ENCODE measurements around the gene SCUBE2. TPM values are rescaled to one million over a fixed set of nuclear protein-coding genes. Genes with fewer than 3 reads are reported as not detected.
"Not testable (repeated sequence)": the region's sequence is repeated elsewhere in the genome, so short reads cannot be mapped to it uniquely, and the experiment has no call there.

The SCUBE2 gene
- total RNA-seq, 1 donor from 2014 or later, result 1.5 TPM

DNA sequence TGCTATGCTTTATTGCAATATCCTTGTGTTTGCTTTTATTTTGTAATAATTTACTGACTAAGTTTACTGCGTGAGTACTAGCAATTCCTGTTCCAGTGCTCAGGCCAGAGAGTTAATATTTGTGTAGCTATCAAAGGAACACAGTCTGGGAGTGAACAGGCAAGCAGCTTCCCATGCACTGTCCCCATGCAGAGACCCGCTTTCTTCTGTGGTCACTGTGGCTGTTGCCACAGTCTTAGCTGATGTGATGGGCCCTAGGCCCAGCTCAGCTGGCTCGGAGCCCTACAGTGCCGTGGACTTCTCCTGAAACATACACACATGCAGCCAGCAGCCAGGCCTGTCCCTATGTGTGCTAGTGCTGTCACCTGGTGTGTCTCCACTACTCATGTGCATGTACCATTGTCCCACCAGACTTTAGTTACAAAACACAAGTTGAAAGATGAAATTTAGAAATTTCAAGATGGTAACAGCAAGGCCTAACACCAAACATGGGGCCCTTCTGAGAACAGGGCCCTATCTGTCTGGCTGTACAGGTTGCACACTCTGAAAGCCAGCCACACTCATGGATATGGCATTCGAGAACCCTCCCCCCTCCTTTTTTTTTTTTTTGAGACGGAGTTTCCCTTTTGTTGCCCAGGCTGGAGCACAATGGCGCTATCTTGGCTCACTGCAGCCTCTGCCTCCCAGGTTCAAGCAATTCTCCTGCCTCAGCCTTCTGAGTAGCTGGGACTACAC lies 12.3 kb upstream of the SCUBE2 start:
- no peaks in the 10 kb centered on the region for H3K79me2 ChIP-seq (ENCODE audit: insufficient read depth, low read length)
- H3K4me3 ChIP-seq (ENCODE audit: insufficient read depth, low read depth, low read length), result no peak overlapping the region
- no peak overlapping the region for H3K27ac ChIP-seq (ENCODE audit: low read depth, low read length)
- no peak overlapping the region for H3K9ac ChIP-seq (ENCODE audit: low read length)
- no peaks in the 10 kb centered on the region for H3K4me1 ChIP-seq (ENCODE audit: insufficient read depth, low read length)
- H2AFZ ChIP-seq (ENCODE audit: low read depth, low read length), result no peak overlapping the region
- Mint-ChIP-seq H3K4me3 (ENCODE audit: unreplicated experiment) (no peak overlapping the region), H3K36me3 (ENCODE audit: low read depth, unreplicated experiment) (peaks cover 8% of the 10 kb centered on the region), H3K27me3 (ENCODE audit: low read depth, unreplicated experiment) (no peaks in the 10 kb centered on the region), H3K9me3 (ENCODE audit: unreplicated experiment) (peaks cover 2% of the 10 kb centered on the region), H3K27ac (ENCODE audit: unreplicated experiment) (no peak overlapping the region), H3K4me1 (ENCODE audit: low read depth, unreplicated experiment) (peaks cover 3% of the 10 kb centered on the region)
- H3K27me3 ChIP-seq (ENCODE audit: insufficient read depth, low read length), result no peaks in the 10 kb centered on the region
- no peak for TF ChIP-seq EZH2 (IDR thresholded peaks at IDR 0.05; ENCODE audit: insufficient read depth, low read length)
- TF ChIP-seq, protein P1, sequence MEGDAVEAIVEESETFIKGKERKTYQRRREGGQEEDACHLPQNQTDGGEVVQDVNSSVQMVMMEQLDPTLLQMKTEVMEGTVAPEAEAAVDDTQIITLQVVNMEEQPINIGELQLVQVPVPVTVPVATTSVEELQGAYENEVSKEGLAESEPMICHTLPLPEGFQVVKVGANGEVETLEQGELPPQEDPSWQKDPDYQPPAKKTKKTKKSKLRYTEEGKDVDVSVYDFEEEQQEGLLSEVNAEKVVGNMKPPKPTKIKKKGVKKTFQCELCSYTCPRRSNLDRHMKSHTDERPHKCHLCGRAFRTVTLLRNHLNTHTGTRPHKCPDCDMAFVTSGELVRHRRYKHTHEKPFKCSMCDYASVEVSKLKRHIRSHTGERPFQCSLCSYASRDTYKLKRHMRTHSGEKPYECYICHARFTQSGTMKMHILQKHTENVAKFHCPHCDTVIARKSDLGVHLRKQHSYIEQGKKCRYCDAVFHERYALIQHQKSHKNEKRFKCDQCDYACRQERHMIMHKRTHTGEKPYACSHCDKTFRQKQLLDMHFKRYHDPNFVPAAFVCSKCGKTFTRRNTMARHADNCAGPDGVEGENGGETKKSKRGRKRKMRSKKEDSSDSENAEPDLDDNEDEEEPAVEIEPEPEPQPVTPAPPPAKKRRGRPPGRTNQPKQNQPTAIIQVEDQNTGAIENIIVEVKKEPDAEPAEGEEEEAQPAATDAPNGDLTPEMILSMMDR (IDR thresholded peaks at IDR 0.05; ENCODE audit: insufficient read depth, low read depth, low read length), result no peak
- no peak for DNase-seq (ENCODE audit: low read depth)
- H3K9me3 ChIP-seq (ENCODE audit: insufficient read depth, low read depth, low read length), result no peaks in the 10 kb centered on the region
- no peaks in the 10 kb centered on the region for H4K20me1 ChIP-seq (ENCODE audit: insufficient read depth, low read length)
- H3K4me2 ChIP-seq (ENCODE audit: low read length), result no peak overlapping the region
- FAIRE-seq, result no peak
- no peaks in the 10 kb centered on the region for H3K36me3 ChIP-seq (ENCODE audit: insufficient read depth, low read length)

DNA sequence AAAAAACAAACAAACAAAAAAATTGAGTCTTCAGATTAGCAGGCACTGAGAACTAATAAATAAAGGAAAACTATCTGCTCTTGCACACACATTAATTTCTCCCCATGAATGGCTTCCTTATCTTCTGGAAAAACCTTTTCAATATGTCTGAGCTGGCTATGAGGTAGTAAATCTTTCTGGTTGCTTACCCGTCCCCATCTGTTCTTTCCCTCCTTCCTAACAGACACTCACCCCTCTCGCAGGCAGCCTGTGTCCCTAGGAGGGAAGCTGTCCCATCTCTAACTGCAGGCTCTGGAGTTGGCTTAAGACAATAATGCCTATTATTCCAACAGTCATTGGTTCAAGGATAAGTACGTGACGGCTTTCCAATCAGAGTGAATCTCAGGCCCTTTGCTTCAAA lies 8.2 kb upstream of the SCUBE2 start:
- peaks cover 3% of the 10 kb centered on the region for H3K4me1 Mint-ChIP-seq (ENCODE audit: low read depth, unreplicated experiment)
- no peaks in the 10 kb centered on the region for H3K4me1 ChIP-seq (ENCODE audit: insufficient read depth, low read length)
- H3K4me3 Mint-ChIP-seq (ENCODE audit: unreplicated experiment), result no peak overlapping the region
- H3K27me3 ChIP-seq (ENCODE audit: insufficient read depth, low read length), result no peaks in the 10 kb centered on the region
- H3K9me3 Mint-ChIP-seq (ENCODE audit: unreplicated experiment), result peaks cover 7% of the 10 kb centered on the region
- H3K79me2 ChIP-seq (ENCODE audit: insufficient read depth, low read length), result no peaks in the 10 kb centered on the region
- TF ChIP-seq, protein P1 (IDR thresholded peaks at IDR 0.05; ENCODE audit: insufficient read depth, low read depth, low read length), result no peak
- TF ChIP-seq EZH2 (IDR thresholded peaks at IDR 0.05; ENCODE audit: insufficient read depth, low read length), result no peak
- H3K27me3 Mint-ChIP-seq (ENCODE audit: low read depth, unreplicated experiment), result peaks cover 2% of the 10 kb centered on the region
- no peak overlapping the region for H2AFZ ChIP-seq (ENCODE audit: low read depth, low read length)
- DNase-seq (ENCODE audit: low read depth) (no peak), FAIRE-seq (no peak)
- no peaks in the 10 kb centered on the region for H4K20me1 ChIP-seq (ENCODE audit: insufficient read depth, low read length)
- H3K27ac ChIP-seq (ENCODE audit: low read depth, low read length), result no peak overlapping the region
- no peak overlapping the region for H3K27ac Mint-ChIP-seq (ENCODE audit: unreplicated experiment)
- no peak overlapping the region for H3K4me2 ChIP-seq (ENCODE audit: low read length)
- H3K36me3 ChIP-seq (ENCODE audit: insufficient read depth, low read length), result no peaks in the 10 kb centered on the region
- no peaks in the 10 kb centered on the region for H3K9me3 ChIP-seq (ENCODE audit: insufficient read depth, low read depth, low read length)
- H3K4me3 ChIP-seq (ENCODE audit: insufficient read depth, low read depth, low read length), result no peak overlapping the region
- H3K9ac ChIP-seq (ENCODE audit: low read length), result no peak overlapping the region
- H3K36me3 Mint-ChIP-seq (ENCODE audit: low read depth, unreplicated experiment), result peaks cover 22% of the 10 kb centered on the region

DNA sequence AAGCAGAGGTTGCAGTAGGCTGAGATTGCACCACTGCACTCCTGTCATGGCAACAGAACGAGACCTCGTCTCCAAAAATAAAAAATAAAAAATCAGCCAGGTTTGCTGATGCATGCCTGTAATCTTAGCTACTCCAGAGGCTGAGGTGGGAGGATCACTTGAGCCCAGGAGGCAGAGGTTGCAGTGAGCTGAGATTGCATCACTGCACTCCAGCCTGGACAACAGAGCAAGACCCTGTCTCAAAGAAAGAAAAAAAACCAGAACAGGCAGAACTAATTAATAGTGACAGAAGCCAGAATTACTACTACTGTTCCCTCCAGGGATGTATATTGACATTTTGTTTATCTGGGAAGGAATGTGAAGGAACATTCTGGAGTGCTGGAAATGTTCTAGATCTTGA lies 7.1 kb upstream of the SCUBE2 start:
- not testable (repeated sequence) for H3K9ac ChIP-seq (ENCODE audit: low read length); H3K4me3 Mint-ChIP-seq (ENCODE audit: unreplicated experiment); H3K36me3 ChIP-seq (ENCODE audit: insufficient read depth, low read length); H3K27me3 Mint-ChIP-seq (ENCODE audit: low read depth, unreplicated experiment); H3K27me3 ChIP-seq (ENCODE audit: insufficient read depth, low read length); H3K9me3 ChIP-seq (ENCODE audit: insufficient read depth, low read depth, low read length); H3K9me3 Mint-ChIP-seq (ENCODE audit: unreplicated experiment); H2AFZ ChIP-seq (ENCODE audit: low read depth, low read length); H3K4me3 ChIP-seq (ENCODE audit: insufficient read depth, low read depth, low read length); H3K4me1 ChIP-seq (ENCODE audit: insufficient read depth, low read length); H3K79me2 ChIP-seq (ENCODE audit: insufficient read depth, low read length); H3K27ac Mint-ChIP-seq (ENCODE audit: unreplicated experiment); DNase-seq (ENCODE audit: low read depth); H3K4me1 Mint-ChIP-seq (ENCODE audit: low read depth, unreplicated experiment); H4K20me1 ChIP-seq (ENCODE audit: insufficient read depth, low read length); FAIRE-seq; H3K4me2 ChIP-seq (ENCODE audit: low read length); H3K27ac ChIP-seq (ENCODE audit: low read depth, low read length)
- peaks cover 27% of the 10 kb centered on the region for H3K36me3 Mint-ChIP-seq (ENCODE audit: low read depth, unreplicated experiment)

DNA sequence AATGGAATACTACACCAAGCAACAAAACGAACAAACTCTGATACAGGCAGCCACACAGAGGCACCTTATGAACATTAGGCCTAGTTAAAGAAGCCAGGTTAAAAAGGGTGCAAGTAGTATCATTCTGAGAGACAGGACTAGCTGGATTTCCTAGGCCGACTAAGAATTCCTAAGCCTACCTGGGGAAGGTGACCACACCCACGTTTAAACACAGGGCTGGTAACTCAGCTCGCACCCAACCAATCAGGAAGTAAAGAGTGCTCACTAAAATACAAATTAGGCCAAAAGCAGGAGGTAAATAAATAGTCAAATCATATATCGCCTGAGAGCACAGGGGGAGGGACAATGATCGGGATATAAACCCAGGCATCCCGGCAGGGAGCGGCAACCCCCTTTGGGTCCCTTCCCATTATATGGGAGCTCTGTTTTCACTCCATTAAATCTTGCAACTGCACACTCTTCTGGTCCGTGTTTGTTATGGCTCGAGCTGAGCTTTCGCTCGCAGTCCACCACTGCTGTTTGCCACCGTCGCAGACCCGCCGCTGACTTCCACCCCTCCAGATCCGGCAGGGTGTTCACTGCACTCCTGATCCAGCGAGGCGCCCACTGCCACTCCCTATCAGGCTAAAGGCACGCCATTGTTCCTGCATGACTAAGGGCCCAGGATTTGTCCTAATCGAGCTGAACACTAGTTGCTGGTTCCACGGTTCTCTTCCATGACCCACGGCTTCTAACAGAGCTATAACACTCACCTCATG lies 6.0 kb upstream of the SCUBE2 start:
- not testable (repeated sequence) for H3K4me3 ChIP-seq (ENCODE audit: insufficient read depth, low read depth, low read length); H3K9me3 Mint-ChIP-seq (ENCODE audit: unreplicated experiment); H3K4me1 Mint-ChIP-seq (ENCODE audit: low read depth, unreplicated experiment); H3K27me3 ChIP-seq (ENCODE audit: insufficient read depth, low read length); H3K9me3 ChIP-seq (ENCODE audit: insufficient read depth, low read depth, low read length); H3K9ac ChIP-seq (ENCODE audit: low read length); DNase-seq (ENCODE audit: low read depth); H3K27ac Mint-ChIP-seq (ENCODE audit: unreplicated experiment); H4K20me1 ChIP-seq (ENCODE audit: insufficient read depth, low read length); H3K36me3 ChIP-seq (ENCODE audit: insufficient read depth, low read length); FAIRE-seq; H2AFZ ChIP-seq (ENCODE audit: low read depth, low read length); H3K79me2 ChIP-seq (ENCODE audit: insufficient read depth, low read length); H3K27ac ChIP-seq (ENCODE audit: low read depth, low read length); H3K4me2 ChIP-seq (ENCODE audit: low read length); H3K4me3 Mint-ChIP-seq (ENCODE audit: unreplicated experiment); H3K4me1 ChIP-seq (ENCODE audit: insufficient read depth, low read length)
- peaks cover 27% of the 10 kb centered on the region for H3K36me3 Mint-ChIP-seq (ENCODE audit: low read depth, unreplicated experiment)
- H3K27me3 Mint-ChIP-seq (ENCODE audit: low read depth, unreplicated experiment), result peaks cover 12% of the 10 kb centered on the region
